Stimulated activated CD4-positive, alpha-beta T cell treated with anti-CD3 and anti-CD28 coated beads, Interleukin-15, amount 100 ng/mL, for 1 hour (primary cell): ENCODE data around the gene NUDT8.

Experiments
- DNase-seq, 2 donors: peaks; one replicate each; pipeline ENCODE4 v3.0.0-alpha.2; 2020; ENCODE audit warnings: low read depth in 1 of 2, low spot score in 1 of 2

The NUDT8 gene

GRCh38 chr11:67629386-67630227 is at the start of gene NUDT8:
NUDT8 (minus strand) TSS chr11:67629937; CDS start chr11:67629911, 26 bp downstream.
- peak; percentile 76 to 96 for DNase-seq

GRCh38 chr11:67675058-67675747 is 45.5 kb upstream of the NUDT8 start:
- no peak for DNase-seq

- DNase-seq = no peak
Measured at GRCh38 chr11:67674442-67674871, 44.7 kb upstream of the NUDT8 start, which contains the start of gene ALDH3B2. ALDH3B2 (minus strand) TSS chr11:67674623; CDS start chr11:67666935, 7,688 bp downstream.

- DNase-seq = no peak
Measured at GRCh38 chr11:67673902-67674301, 44.2 kb upstream of the NUDT8 start.

GRCh38 chr11:67673358-67673757 is 43.6 kb upstream of the NUDT8 start:
- no peak for DNase-seq

- no peak for DNase-seq
Measured at GRCh38 chr11:67671211-67671520, 41.4 kb upstream of the NUDT8 start.

- DNase-seq = no peak
Measured at GRCh38 chr11:67670316-67671210, 40.8 kb upstream of the NUDT8 start.

- no peak for DNase-seq
Measured at GRCh38 chr11:67668192-67668551, 38.4 kb upstream of the NUDT8 start.

- DNase-seq = no peak
Measured at GRCh38 chr11:67667490-67668191, 37.9 kb upstream of the NUDT8 start.

- DNase-seq = no peak
Measured at GRCh38 chr11:67666676-67667489, 37.1 kb upstream of the NUDT8 start.

GRCh38 chr11:67666303-67666645 is 36.5 kb upstream of the NUDT8 start:
- no peak for DNase-seq

GRCh38 chr11:67665541-67666302 is 36.0 kb upstream of the NUDT8 start:
- DNase-seq = no peak

GRCh38 chr11:67664696-67665540 is 35.2 kb upstream of the NUDT8 start:
- no peak for DNase-seq

- DNase-seq = no peak
Measured at GRCh38 chr11:67664213-67664585, 34.5 kb upstream of the NUDT8 start.

GRCh38 chr11:67663532-67664212 is 33.9 kb upstream of the NUDT8 start:
- no peak for DNase-seq

GRCh38 chr11:67662835-67663531 is 33.2 kb upstream of the NUDT8 start:
- no peak for DNase-seq

- no peak for DNase-seq
Measured at GRCh38 chr11:67662142-67662834, 32.6 kb upstream of the NUDT8 start.
